SW 1271 (cell line): Measurements from ENCODE around the gene C1QTNF6.
"Not testable (repeated sequence)": the region's sequence is repeated elsewhere in the genome, so short reads cannot be mapped to it uniquely, and the experiment has no call there.

Experiments used
- DNase-seq, 2 experiments: peaks; one replicate each; lab custom pipeline; 2025; lab: John Stamatoyannopoulos, UW

The C1QTNF6 gene

GRCh38 chr22:37176464-37177061, 11.5 kb downstream of the C1QTNF6 start:
- no peak for DNase-seq

- DNase-seq, result no peak
Measured at GRCh38 chr22:37175414-37176281, 12.4 kb downstream of the C1QTNF6 start.

GRCh38 chr22:37174964-37175363, 13.1 kb downstream of the C1QTNF6 start:
- no peak for DNase-seq

- no peak for DNase-seq
Measured at GRCh38 chr22:37173709-37174108, 14.3 kb downstream of the C1QTNF6 start.

GRCh38 chr22:37172266-37173245, 15.5 kb downstream of the C1QTNF6 start:
- DNase-seq, result no peak

- no peak for DNase-seq
Measured at GRCh38 chr22:37171662-37172061, 16.4 kb downstream of the C1QTNF6 start.

GRCh38 chr22:37170689-37171405, 17.2 kb downstream of the C1QTNF6 start:
- not testable (repeated sequence) for DNase-seq

GRCh38 chr22:37169947-37170688, 17.9 kb downstream of the C1QTNF6 start:
- no peak for DNase-seq

- DNase-seq, result no peak
Measured at GRCh38 chr22:37169406-37169805, 18.6 kb downstream of the C1QTNF6 start.

- no peak for DNase-seq
Measured at GRCh38 chr22:37167981-37168647, 19.9 kb downstream of the C1QTNF6 start.

GRCh38 chr22:37167176-37167980, 20.7 kb downstream of the C1QTNF6 start:
- no peak for DNase-seq

- peak in 1 of 2 experiments; percentile 50 for DNase-seq
Measured at GRCh38 chr22:37166675-37167066, 21.4 kb downstream of the C1QTNF6 start.

- DNase-seq, result no peak
Measured at GRCh38 chr22:37165940-37166674, 21.9 kb downstream of the C1QTNF6 start.

- DNase-seq, result no peak
Measured at GRCh38 chr22:37165066-37165465, 23.0 kb downstream of the C1QTNF6 start.

GRCh38 chr22:37164505-37164887, 23.6 kb downstream of the C1QTNF6 start:
- no peak for DNase-seq

- no peak for DNase-seq
Measured at GRCh38 chr22:37163575-37164504, 24.2 kb downstream of the C1QTNF6 start.

- DNase-seq, result no peak
Measured at GRCh38 chr22:37163096-37163489, 25.0 kb downstream of the C1QTNF6 start.
